ENCODE data around the gene NOL3. TPM values are rescaled to one million over a fixed set of nuclear protein-coding genes. Genes with fewer than 3 reads are reported as not detected.

The NOL3 gene
- total RNA-seq, 1 donor from 2014 or later, result 28.3 TPM

- Histone ChIP-seq H3K4me3 (ENCODE audit: low read depth, low read length) (no peak overlapping the region), H3K36me3 (ENCODE audit: control insufficient read depth, insufficient read depth, low read length) (peaks cover 1% of the 10 kb centered on the region), H3K27me3 (ENCODE audit: control insufficient read depth, insufficient read depth, low read length) (peaks cover 49% of the 10 kb centered on the region)
- TF ChIP-seq CTCF (IDR thresholded peaks at IDR 0.05; ENCODE audit: insufficient read depth, low read length, poor library complexity, severe bottlenecking), result no peak
- no peak for DNase-seq (ENCODE audit: low read depth)
These were observed 13.1 kb upstream of the NOL3 start for GRCh38 chr16:67157106-67157748.

GRCh38 chr16:67157892-67158635, 12.3 kb upstream of the NOL3 start:
- DNase-seq (ENCODE audit: low read depth), result no peak
- no peak for TF ChIP-seq CTCF (IDR thresholded peaks at IDR 0.05; ENCODE audit: insufficient read depth, low read length, poor library complexity, severe bottlenecking)
- H3K36me3 ChIP-seq (ENCODE audit: control insufficient read depth, insufficient read depth, low read length), result peaks cover 1% of the 10 kb centered on the region
- H3K4me3 ChIP-seq (ENCODE audit: low read depth, low read length), result no peak overlapping the region
- peaks cover 55% of the 10 kb centered on the region for H3K27me3 ChIP-seq (ENCODE audit: control insufficient read depth, insufficient read depth, low read length)

DNA sequence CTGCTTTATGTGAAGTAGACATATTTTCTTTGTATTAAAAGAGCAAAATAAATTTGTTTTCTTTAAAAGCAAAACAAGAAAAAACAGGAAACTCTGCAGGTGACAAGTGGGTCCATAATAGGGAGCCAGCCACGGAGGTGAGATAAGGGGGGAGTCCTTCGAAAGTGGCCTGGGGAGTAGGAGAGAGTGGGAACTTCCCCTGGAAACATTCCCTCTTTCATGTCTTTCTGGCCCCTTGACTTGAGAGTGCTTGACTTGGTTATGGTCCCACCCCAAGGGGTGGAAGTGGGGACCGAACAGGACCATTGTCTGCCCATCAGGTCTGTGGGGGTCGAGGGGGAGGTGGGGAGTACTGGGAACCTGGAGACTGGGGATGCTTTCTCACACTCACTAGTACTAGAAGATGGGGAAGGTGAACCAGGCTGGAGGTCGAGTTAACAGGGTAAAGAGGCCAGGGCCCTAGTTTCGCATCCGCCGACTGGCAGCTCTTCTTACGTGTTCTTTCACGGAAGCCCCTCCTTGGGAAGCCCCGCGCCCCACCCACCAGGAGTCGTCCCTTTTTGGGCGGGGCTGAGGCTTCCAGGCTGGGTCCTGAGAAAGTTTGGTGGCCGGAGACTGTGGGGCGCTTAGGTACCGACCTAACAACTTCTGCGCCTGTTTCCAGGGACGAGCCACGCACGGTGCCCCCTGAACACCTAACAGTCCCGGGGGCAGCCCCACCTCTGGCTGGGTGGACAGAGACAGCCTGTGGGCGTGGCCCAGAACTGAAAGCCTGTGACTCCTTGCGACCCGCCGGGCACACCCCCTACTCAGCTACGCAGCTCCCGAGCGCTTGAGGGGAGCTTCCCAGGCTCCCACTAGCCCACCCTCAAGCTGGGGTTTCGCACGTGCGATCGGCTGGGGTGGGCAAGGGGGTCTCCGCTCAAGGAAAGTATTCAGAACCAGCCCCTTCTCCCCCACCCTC, 11.4 kb upstream of the NOL3 start:
- Histone ChIP-seq H3K4me3 (ENCODE audit: low read depth, low read length) (peak overlapping the region; percentile 89), H3K36me3 (ENCODE audit: control insufficient read depth, insufficient read depth, low read length) (peaks cover 1% of the 10 kb centered on the region), H3K27me3 (ENCODE audit: control insufficient read depth, insufficient read depth, low read length) (peaks cover 61% of the 10 kb centered on the region)
- no peak for DNase-seq (ENCODE audit: low read depth)
- TF ChIP-seq CTCF (IDR thresholded peaks at IDR 0.05; ENCODE audit: insufficient read depth, low read length, poor library complexity, severe bottlenecking), result no peak

GRCh38 chr16:67161595-67162058, 8.7 kb upstream of the NOL3 start:
- peaks cover 60% of the 10 kb centered on the region for H3K27me3 ChIP-seq (ENCODE audit: control insufficient read depth, insufficient read depth, low read length)
- no peak for DNase-seq (ENCODE audit: low read depth)
- TF ChIP-seq CTCF (IDR thresholded peaks at IDR 0.05; ENCODE audit: insufficient read depth, low read length, poor library complexity, severe bottlenecking), result no peak
- H3K36me3 ChIP-seq (ENCODE audit: control insufficient read depth, insufficient read depth, low read length), result peaks cover 1% of the 10 kb centered on the region
- no peak overlapping the region for H3K4me3 ChIP-seq (ENCODE audit: low read depth, low read length)

- DNase-seq (ENCODE audit: low read depth), result no peak
- Histone ChIP-seq H3K4me3 (ENCODE audit: low read depth, low read length) (no peak overlapping the region), H3K36me3 (ENCODE audit: control insufficient read depth, insufficient read depth, low read length) (peaks cover 1% of the 10 kb centered on the region), H3K27me3 (ENCODE audit: control insufficient read depth, insufficient read depth, low read length) (peaks cover 67% of the 10 kb centered on the region)
- TF ChIP-seq CTCF (IDR thresholded peaks at IDR 0.05; ENCODE audit: insufficient read depth, low read length, poor library complexity, severe bottlenecking), result no peak
These were observed 7.7 kb upstream of the NOL3 start for GRCh38 chr16:67162506-67163163.
